GM23338 (cell line): ENCODE results near the gene COX10.

Experiments used
- ETS1 ChIP-seq: IDR thresholded peaks from 2 replicates; pipeline ENCODE4 v1.6.1; 2016; ENCODE audit warnings: antibody characterized with exemption
- EZH2 ChIP-seq: fragments of 200-600 bp; sonication (generic); IDR thresholded peaks from one replicate; pipeline ENCODE4 v1.8.0; 2017; ENCODE audit warnings: antibody characterized with exemption, mild to moderate bottlenecking, low read depth; ENCODE audit not compliant: unreplicated experiment
- JUNB ChIP-seq: IDR thresholded peaks from one replicate; pipeline ENCODE4 v1.6.1; 2016; ENCODE audit warnings: antibody characterized with exemption; ENCODE audit not compliant: unreplicated experiment
- NANOG ChIP-seq: IDR thresholded peaks from 2 replicates; pipeline ENCODE4 v1.6.1; 2016; ENCODE audit warnings: antibody characterized with exemption, borderline replicate concordance
- POLR2AphosphoS5 ChIP-seq: IDR thresholded peaks from 2 replicates; pipeline ENCODE4 v1.6.1; 2016; ENCODE audit warnings: antibody characterized with exemption, low read depth
- TF ChIP-seq, protein P1 (sequence below), 2 experiments: fragments of 200-600 bp in 1 of 2; sonication (generic) in 1 of 2; conservative IDR thresholded peaks; 2 replicates each; pipeline versions ENCODE4 v1.5.1 to v1.6.1; 2016 to 2017; ENCODE audit warnings: antibody characterized with exemption in 2 of 2, low read depth in 2 of 2, mild to moderate bottlenecking in 2 of 2, moderate library complexity in 1 of 2

DNA sequence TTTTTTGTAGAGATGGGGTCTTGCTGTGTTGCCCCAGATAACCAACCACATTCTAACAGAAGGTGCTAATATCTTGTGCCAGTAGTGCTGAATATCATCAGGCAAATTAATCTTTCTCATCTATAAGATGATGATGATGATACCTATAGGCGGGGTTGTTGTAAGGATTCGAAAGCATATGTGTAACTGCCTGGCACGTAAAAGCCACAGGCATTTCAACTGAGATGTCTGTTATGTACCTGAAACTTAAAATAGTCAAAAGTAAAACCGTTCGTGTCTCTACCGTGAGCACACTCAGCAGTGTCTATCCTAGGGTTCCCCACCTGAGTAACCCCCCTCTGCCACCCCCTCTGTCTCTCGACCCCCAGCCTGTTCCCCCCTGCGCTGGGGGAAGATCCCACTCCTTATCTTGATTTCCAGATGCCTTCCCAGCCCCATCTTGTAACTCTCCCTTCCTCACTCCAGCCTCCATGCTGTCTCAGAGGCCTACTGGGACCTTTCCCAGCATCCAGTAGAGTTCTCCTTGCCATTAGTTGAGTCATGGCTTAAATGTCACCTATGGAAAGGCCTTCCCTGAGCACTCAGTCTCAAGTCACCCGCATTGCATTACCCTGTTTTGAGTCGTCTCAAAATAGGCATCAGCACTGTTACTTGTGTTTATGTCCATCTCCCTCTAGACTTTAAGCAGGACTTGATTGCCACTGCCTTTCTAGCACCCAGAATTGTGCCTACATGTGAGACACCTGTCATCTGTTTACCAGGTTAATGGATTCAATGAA lies 133.3 kb downstream of the COX10 start:
- TF ChIP-seq, protein P1, sequence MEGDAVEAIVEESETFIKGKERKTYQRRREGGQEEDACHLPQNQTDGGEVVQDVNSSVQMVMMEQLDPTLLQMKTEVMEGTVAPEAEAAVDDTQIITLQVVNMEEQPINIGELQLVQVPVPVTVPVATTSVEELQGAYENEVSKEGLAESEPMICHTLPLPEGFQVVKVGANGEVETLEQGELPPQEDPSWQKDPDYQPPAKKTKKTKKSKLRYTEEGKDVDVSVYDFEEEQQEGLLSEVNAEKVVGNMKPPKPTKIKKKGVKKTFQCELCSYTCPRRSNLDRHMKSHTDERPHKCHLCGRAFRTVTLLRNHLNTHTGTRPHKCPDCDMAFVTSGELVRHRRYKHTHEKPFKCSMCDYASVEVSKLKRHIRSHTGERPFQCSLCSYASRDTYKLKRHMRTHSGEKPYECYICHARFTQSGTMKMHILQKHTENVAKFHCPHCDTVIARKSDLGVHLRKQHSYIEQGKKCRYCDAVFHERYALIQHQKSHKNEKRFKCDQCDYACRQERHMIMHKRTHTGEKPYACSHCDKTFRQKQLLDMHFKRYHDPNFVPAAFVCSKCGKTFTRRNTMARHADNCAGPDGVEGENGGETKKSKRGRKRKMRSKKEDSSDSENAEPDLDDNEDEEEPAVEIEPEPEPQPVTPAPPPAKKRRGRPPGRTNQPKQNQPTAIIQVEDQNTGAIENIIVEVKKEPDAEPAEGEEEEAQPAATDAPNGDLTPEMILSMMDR (conservative IDR thresholded peaks at IDR 0.05; ENCODE audit: low read depth in 2 of 2): no peak
- TF ChIP-seq NANOG (no peak), ETS1 (no peak), POLR2AphosphoS5 (no peak), JUNB (no peak), EZH2 (no peak)
